ENCODE measurements around the gene USP10.
A peak's percentile ranks its signal among the peaks of the same experiment; 100 is the strongest.

The USP10 gene, protein sequence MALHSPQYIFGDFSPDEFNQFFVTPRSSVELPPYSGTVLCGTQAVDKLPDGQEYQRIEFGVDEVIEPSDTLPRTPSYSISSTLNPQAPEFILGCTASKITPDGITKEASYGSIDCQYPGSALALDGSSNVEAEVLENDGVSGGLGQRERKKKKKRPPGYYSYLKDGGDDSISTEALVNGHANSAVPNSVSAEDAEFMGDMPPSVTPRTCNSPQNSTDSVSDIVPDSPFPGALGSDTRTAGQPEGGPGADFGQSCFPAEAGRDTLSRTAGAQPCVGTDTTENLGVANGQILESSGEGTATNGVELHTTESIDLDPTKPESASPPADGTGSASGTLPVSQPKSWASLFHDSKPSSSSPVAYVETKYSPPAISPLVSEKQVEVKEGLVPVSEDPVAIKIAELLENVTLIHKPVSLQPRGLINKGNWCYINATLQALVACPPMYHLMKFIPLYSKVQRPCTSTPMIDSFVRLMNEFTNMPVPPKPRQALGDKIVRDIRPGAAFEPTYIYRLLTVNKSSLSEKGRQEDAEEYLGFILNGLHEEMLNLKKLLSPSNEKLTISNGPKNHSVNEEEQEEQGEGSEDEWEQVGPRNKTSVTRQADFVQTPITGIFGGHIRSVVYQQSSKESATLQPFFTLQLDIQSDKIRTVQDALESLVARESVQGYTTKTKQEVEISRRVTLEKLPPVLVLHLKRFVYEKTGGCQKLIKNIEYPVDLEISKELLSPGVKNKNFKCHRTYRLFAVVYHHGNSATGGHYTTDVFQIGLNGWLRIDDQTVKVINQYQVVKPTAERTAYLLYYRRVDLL

DNA sequence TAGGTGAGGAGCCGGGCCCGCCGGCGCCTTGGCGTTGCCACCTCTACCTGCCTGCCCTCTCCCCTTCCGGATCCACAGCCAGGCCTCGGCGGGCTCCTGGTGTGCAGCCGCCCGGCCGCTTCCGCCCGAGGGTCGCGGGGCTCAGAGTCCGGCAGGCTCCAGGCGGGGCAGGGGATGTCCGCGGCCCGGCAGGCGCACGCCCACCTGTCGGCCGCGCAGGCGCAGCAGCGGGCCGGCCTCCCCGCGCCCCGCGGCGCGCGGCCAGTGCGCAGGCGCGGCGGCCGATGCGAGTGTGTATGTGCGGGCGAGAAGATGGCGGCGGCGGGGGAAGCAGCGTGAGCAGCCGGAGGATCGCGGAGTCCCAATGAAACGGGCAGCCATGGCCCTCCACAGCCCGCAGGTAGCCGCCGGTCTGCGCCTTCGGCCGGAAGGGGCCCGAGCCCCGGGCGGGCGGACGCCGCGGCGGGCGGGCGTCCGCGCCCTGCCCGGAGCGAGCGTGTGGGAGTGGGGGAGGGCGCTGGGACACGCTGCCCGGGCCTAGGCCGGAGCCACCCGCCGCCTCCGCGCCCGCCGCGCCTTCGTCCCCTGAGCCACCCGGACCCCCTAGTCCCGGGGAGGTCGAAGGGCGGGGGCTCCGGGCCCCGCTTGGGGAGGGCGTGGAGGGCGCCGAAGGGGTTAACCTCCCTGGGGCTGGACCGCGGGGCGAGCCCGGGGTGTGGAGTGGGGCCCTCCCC, at the start of gene USP10:
TSS of gene USP10 (plus strand) at position 289 of the 734 bp plus-strand sequence. CDS start at position 380, 91 bp downstream.
- DNase-seq (ENCODE audit: low spot score), result peak; percentile 97

DNA sequence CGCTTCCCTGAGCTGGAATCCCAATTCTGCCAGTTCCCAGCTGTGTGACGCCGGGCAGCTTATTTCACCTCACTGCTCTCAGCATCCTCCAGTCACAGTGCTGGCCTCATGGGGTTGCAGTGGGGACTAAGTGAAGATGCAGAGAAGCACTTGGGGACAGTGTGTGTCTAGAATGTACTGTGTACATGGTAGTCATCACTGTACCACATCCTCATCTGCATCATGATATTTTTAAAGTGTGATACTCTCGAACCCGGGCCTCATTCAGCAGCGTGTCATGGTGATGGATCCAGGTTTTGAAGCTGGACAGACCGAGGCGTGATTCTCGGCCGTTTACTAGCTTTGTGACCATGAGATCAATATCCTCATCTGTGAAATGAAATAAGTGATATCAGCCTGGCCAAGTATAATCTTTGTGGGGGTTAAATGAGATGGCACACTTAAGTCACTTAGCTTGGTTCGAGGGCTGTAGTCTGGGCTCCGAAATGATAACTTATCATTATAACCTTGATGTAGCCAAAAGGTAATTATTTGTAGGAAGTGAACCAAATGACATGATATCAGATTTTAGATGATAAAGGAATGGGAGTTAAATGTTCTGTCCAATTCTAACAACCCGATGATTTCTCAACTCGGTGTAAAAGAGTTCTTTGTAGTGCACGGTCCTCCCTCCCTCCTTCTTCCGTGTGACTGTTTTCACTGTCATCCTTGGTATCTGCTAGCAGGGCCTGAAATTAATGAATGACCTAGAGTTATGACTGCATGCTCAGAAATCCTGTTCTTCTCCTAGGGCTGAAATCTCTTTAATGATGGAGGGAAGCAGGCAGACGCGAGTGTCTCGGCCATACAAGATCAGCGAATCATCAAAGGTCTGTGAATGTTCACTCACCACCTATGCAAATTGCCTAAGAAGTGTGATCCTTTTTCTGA, 49.5 kb upstream of the USP10 start:
- no peak for DNase-seq (ENCODE audit: low spot score)

DNA sequence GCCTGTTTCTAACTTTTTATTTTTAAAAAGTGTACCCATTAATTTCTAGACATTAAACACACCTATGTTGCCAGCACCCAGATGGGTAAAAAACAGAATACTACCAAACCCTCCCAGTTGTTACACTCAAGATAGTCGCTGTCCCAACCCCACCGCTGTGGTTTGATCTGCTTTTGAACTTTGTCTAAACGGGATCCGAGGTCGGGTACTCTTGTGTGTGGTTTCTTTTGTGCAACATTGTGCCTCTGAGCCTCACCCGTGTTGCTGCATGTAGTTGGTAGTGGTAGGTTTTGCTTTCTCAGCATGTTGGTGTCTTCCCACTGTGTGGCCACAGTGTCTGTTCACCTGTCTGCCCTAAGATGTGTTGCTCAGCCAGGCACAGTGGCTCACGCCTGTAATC, 47.2 kb upstream of the USP10 start:
- no peak for DNase-seq (ENCODE audit: low spot score)

DNA sequence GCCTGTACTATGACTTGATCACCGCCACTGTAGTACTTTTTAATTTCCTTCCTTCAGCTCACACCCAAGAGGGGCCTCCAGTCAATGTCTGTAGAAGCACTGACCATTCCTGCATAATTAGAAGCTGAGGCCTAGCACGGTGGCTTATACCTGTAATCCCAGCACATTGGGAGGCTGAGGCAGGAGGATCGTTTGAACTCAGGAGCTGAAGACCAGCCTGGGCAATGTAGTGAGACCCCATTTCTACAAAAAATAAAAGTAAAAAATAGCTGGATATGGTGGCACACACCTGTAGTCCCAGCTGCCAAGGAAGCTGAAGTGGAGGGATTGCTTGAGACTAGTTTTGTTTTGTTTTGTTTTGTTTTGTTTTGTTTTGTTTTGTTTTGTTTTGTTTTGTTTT, 45.6 kb upstream of the USP10 start:
- no peak for DNase-seq (ENCODE audit: low spot score)

GRCh38 chr16:84654998-84655397, 44.8 kb upstream of the USP10 start:
- DNase-seq (ENCODE audit: low spot score), result no peak

GRCh38 chr16:84656649-84657048, 43.2 kb upstream of the USP10 start:
- DNase-seq (ENCODE audit: low spot score), result no peak

- DNase-seq (ENCODE audit: low spot score), result no peak
These were observed 42.5 kb upstream of the USP10 start for GRCh38 chr16:84657229-84657837.

- no peak for DNase-seq (ENCODE audit: low spot score)
These were observed 41.1 kb upstream of the USP10 start for GRCh38 chr16:84658690-84659089.

- no peak for DNase-seq (ENCODE audit: low spot score)
These were observed 40.0 kb upstream of the USP10 start for GRCh38 chr16:84659656-84660300.

DNA sequence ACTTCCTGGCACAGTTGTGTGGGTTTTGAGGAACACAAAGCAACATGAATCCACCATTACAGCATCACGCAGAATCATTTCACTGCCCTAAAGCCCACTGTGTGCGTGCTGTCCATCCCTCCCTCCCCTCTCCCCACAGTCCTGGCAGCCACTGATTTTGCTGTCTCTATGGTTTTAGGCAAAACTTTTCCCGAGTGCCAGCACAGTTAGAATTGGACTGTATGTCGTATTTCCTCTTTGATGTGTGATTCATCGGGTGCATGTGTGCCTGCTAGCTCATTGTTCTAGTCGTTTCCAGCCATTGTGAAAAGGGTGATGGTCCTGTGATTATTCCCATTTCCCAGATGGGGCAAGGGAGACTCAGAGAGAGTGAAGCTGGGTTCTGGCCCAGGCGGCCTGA, 38.8 kb upstream of the USP10 start:
- DNase-seq (ENCODE audit: low spot score), result no peak

GRCh38 chr16:84661418-84662060, 38.3 kb upstream of the USP10 start:
- no peak for DNase-seq (ENCODE audit: low spot score)

DNA sequence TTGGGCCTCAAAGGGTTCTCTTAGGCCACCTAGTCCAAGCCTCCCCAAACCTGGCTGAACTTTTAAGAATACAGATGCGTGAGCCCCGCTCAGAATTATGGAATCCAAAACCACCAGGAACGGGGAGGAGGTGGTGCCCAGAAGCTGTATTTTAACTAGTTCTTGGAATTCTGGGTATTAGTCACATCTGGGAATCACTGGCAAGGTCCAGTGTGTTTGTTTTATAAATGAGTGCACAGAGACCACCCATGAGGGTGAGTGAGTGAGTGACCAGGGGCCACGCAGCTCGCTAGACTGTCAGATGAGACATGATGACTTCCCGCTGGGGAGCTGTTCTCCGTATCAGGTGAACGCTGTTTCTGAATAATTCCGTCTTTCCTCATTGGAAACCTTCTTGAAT, 37.3 kb upstream of the USP10 start:
- no peak for DNase-seq (ENCODE audit: low spot score)

- no peak for DNase-seq (ENCODE audit: low spot score)
These were observed 36.2 kb upstream of the USP10 start for GRCh38 chr16:84663433-84664101.

DNA sequence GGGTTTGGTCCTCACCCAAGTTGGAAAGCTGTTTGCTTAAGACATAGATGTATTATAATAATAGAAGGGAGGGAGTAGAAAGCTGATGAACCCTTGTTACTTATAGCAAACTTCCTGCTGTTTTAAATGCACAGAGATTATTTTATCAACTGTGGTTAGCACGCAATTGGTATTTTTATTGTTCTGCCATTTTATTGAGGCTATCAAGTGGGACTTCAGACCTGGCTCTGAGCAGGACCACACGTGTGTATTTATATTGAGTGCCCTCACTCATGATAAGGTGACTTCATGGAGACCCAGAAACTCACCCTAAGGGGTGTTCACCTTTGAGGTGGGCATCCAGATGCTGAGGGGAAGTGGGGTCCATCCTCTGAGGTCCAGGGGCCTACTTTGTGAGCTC, 34.4 kb upstream of the USP10 start:
- no peak for DNase-seq (ENCODE audit: low spot score)

DNA sequence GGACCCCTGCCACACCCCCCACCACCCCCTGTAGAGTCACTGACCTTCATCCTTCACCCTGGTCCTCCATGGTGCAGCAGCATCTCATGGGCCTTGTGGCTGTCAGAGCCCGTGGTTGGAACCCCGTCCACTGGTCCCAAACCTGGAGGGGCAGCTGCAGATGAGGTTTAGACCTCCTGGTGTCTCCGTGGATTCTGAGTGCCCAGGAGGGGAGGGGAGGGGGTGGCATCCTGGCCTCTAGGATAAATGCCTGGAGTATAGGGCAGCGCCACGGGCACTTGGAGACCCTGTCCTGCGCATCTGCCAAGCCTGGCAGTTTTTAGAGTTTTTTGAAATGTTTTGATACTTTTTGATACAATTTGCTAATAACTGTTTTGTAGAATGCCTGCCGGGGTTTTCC, 34.0 kb upstream of the USP10 start:
- no peak for DNase-seq (ENCODE audit: low spot score)

DNA sequence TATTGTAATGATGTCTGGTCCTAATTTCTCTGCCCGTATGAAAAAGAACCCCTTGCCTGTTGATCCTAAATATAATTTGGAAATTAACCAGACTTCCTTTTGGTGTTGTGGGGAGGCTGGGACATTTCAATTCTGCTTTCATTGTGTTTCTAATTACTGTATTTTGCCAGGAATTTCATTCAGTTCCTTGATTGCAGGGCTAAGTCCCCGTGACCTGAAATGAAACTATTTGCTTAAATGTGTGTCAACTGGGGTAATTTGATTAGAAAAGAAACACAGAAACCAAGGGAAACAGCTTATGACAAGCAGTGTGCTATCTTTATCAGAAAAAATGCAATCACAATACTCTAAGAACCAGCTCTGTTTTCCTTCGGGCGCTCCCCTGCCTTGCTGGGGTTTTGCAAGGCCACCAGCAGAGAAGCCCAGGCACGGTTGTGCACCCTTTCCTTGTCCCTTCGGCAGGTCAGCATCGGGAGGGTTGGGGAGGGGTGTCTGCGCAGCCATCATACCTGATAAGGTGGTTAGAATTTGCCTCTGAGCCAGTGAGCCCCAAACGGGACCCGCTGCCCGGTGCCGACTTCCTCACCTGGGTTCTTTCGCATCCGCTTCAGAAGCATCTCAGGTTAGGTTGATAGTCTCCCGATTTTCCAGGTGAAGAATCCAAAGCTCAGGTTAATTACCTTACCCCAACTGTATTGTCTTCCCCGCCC, 32.0 kb upstream of the USP10 start:
- DNase-seq (ENCODE audit: low spot score), result no peak

GRCh38 chr16:84670063-84670462, 29.7 kb upstream of the USP10 start:
- no peak for DNase-seq (ENCODE audit: low spot score)

DNA sequence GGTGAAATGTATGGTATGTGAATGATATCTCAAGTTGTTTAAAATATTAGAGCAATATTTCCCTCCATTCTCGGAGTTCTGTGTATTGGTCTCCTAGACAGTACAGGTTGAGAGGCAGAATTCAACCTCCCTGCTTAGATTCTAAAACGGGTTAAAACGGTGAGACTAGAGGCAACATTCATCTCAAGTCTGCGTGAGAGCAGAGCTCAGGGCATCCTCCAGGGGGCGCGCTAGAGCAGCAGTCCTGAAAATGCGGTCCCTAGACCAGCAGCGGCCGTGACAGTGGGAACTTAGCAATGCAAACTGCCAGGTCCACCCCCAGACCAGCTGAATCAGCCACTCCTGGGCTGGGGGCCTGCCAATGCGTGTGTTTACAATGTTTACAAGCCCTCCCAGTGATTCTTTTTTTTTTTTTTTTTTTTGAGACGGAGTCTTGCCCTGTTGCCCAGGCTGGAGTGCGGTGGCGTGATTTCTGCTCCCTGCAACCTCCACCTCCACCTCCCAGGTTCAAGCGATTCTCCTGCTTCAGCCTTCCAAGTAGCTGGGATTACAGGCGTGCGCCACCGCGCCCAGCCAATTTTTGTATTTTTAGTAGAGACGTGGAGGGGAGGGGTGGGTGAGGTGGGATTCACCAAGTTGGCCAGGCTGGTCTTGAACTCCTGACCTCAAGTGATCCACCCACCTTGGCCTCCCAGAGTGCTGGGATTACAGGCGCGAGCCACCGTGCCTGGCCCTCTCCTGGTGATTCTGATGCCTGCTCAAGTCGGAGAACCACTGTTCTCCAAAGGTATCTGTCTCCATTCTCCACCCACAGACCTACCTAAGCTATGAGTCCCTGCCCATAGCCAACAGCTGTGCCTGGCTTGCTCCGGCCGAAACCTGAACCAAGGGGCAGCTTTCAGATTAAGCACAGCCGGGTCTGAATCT, 27.3 kb upstream of the USP10 start:
- DNase-seq (ENCODE audit: low spot score), result peak; percentile 90
